K562 (cell line): ENCODE measurements around the gene E2F7. TPM values are rescaled to one million over a fixed set of nuclear protein-coding genes. Genes with fewer than 3 reads are reported as not detected.

Experiments used
- ATF7 ChIP-seq: fragments of 450-650 bp; IDR thresholded peaks from 2 replicates; pipeline ENCODE4 v1.7.1; 2014; ENCODE audit warnings: mild to moderate bottlenecking, moderate library complexity
- BDP1 ChIP-seq: IDR thresholded peaks from 3 replicates; pipeline ENCODE4 v1.6.1; 2011; ENCODE audit not compliant: insufficient read length, insufficient read depth
- CC2D1A ChIP-seq: fragments of 450-650 bp; IDR thresholded peaks from 2 replicates; pipeline ENCODE4 v1.6.1; 2017; ENCODE audit warnings: mild to moderate bottlenecking
- ETV1 ChIP-seq: fragments of 450-650 bp; conservative IDR thresholded peaks from 2 replicates; pipeline ENCODE4 v1.6.1; 2016; ENCODE audit warnings: missing genetic modification characterization, control low read depth, low read depth, missing compliant biosample characterization
- MAZ ChIP-seq, 2 experiments: fragments of 450-650 bp in 1 of 2; sonication (generic) in 1 of 2; formaldehyde crosslinking; IDR thresholded peaks in 1 of 2; conservative IDR thresholded peaks in 1 of 2; 2 replicates each; pipeline versions ENCODE4 v1.4.0 to v1.5.0; 2020; ENCODE audit warnings: mild to moderate bottlenecking in 1 of 2, missing genetic modification reagents in 1 of 2
- MECOM ChIP-seq: fragments of 250-450 bp; sonication (Bioruptor Pico); IDR thresholded peaks from 2 replicates; pipeline ENCODE4 v1.8.0; 2022; ENCODE audit warnings: inconsistent platforms
- MEF2A ChIP-seq: IDR thresholded peaks from 2 replicates; pipeline ENCODE4 v1.6.1; 2011; ENCODE audit warnings: low read depth, mild to moderate bottlenecking, low read length, moderate library complexity; ENCODE audit not compliant: control insufficient read depth
- PHF21A ChIP-seq: fragments of 450-650 bp; IDR thresholded peaks from 2 replicates; pipeline ENCODE4 v1.6.1; 2017; ENCODE audit warnings: low read depth, borderline replicate concordance
- POLR2H ChIP-seq: IDR thresholded peaks from 2 replicates; pipeline ENCODE4 v1.6.1; 2016; ENCODE audit warnings: missing genetic modification characterization, low read depth, mild to moderate bottlenecking, control low read depth, missing compliant biosample characterization, moderate library complexity
- PRPF4 ChIP-seq: fragments of 200-400 bp; formaldehyde crosslinking; IDR thresholded peaks from one replicate; pipeline ENCODE4 v1.6.1; 2017; ENCODE audit warnings: low read length, low read depth, mild to moderate bottlenecking; ENCODE audit not compliant: insufficient read depth, poor library complexity, severe bottlenecking
- RAD21 ChIP-seq, 2 experiments: fragments of 250-450 bp in 1 of 2; fragments of 450-650 bp in 1 of 2; sonication (Bioruptor Pico) in 1 of 2; formaldehyde crosslinking in 1 of 2; IDR thresholded peaks in 1 of 2; conservative IDR thresholded peaks in 1 of 2; 2 replicates each; pipeline versions ENCODE4 v1.4.0 to v1.8.0; 2020 to 2022; ENCODE audit warnings: mild to moderate bottlenecking in 2 of 2, moderate library complexity in 1 of 2
- SMAD4 ChIP-seq: fragments of 250-450 bp; sonication (Bioruptor Pico); conservative IDR thresholded peaks from 2 replicates; pipeline ENCODE4 v1.8.0; 2021; ENCODE audit warnings: inconsistent platforms, mild to moderate bottlenecking, moderate library complexity
- TFAM ChIP-seq: fragments of 250-450 bp; sonication (Bioruptor Pico); conservative IDR thresholded peaks from 2 replicates; pipeline ENCODE4 v1.5.0; 2021; ENCODE audit warnings: mild to moderate bottlenecking, moderate library complexity
- TFE3 ChIP-seq: fragments of 450-650 bp; formaldehyde crosslinking; IDR thresholded peaks from 2 replicates; pipeline ENCODE4 v1.4.0; 2020; ENCODE audit warnings: mild to moderate bottlenecking, mixed read lengths
- ZNF140 ChIP-seq: fragments of 250-450 bp; sonication (Bioruptor Pico); IDR thresholded peaks from 2 replicates; pipeline ENCODE4 v1.8.0; 2021; ENCODE audit warnings: moderate library complexity, mild to moderate bottlenecking, inconsistent platforms
- ZNF212 ChIP-seq: fragments of 450-650 bp; formaldehyde crosslinking; IDR thresholded peaks from 2 replicates; pipeline ENCODE4 v1.4.0; 2020; ENCODE audit warnings: mild to moderate bottlenecking
- ZNF23 ChIP-seq: fragments of 250-450 bp; sonication (Bioruptor Pico); IDR thresholded peaks from 2 replicates; pipeline ENCODE4 v1.4.0; 2020; ENCODE audit warnings: mild to moderate bottlenecking
- ZNF589 ChIP-seq: fragments of 200-800 bp; sonication (Bioruptor generic); IDR thresholded peaks from 2 replicates; pipeline ENCODE4 v1.6.1; 2016; ENCODE audit warnings: low read depth, missing genetic modification characterization, missing compliant biosample characterization
- ZSCAN32 ChIP-seq: fragments of 450-650 bp; formaldehyde crosslinking; IDR thresholded peaks from 2 replicates; pipeline ENCODE4 v1.4.0; 2020; ENCODE audit warnings: mild to moderate bottlenecking, moderate library complexity
- polyA plus RNA-seq, 8 experiments: library from polyadenylated mRNA; depleted of rRNA in 4 of 8; stranded (reverse) in 5 of 8; unstranded in 3 of 8; fragments of >200 nt; fragmentation: Nextera tagmentation in 2 of 8; fragmentation: Illumina TruSeq in 1 of 8; extraction: Ambion mirVana in 2 of 8; extraction: Trizol in 1 of 8; gene quantifications; 2 replicates each; pipeline versions ENCODE4 v1.2.1 to v1.2.3, GENCODE V29; 2011 to 2014; ENCODE audit warnings: inconsistent platforms in 1 of 8, missing spikeins in 1 of 8
- total RNA-seq, 7 experiments: library from RNA; depleted of rRNA in 6 of 7; stranded (reverse); fragments of >200 nt in 6 of 7; fragmentation: Illumina TruSeq in 2 of 7; extraction: Trizol in 2 of 7; gene quantifications; 2 replicates each; pipeline versions ENCODE4 v1.2.1 to v1.2.3, GENCODE V29; 2011 to 2021; ENCODE audit warnings: low replicate concordance in 1 of 7

Gene E2F7
- total and polyA plus RNA-seq, 9 of the 15 experiments (the other 6 are each of a cell fraction or from before 2014, with no cell fraction given), result 3.4 to 13.6 (median 8.1) TPM

DNA sequence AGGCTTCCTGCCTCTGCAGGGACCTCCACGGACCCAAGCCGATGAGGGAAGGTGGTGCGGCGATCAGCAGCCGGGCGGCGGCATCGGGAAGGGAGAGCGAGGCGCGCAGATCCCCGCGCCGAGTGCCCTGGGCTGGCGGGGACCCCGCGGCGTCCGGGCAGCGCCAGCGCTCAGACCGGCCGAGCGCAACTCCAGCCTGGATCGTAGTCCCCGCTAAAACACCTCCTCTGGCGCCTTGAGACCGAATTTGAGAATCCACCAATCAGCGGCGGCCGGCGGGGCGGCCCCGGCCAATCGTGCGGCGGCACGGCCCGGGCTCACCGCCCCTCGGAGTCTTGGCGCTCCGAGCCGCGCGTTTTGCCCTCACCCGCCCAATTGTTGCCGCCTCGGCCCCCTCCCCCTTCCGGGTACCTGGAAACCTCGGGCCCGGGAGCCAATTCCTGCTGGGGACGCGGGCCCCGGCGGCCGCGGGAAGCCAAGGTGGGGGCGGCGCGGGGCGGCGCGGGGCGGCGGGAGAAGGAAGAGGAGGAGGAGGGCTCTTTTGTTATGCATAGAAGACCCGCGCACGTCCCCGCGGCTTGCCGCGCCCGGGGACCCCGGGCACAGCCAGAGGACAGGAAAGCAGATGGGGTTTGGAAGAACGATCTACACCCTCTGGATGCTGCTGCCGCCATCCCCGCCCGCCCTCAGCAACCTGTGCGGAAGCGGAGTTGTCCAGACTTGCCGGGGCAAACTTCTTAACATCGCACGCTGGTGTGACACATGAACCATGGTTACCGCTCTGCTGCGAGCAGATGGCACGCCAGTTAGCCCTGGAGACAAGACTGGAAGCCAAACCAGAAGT, at the start of gene E2F7 (continued):
- TF ChIP-seq ATF7 (0 out of 2 replicates have a peak, but pooled peaks have one; percentile 46), ZNF589 (CRISPR knock-in tag) (no peak), POLR2H (tag) (peak; percentile 73), MAZ (CRISPR knock-in tag; conservative IDR thresholded peaks at IDR 0.05 in 1 of 2, IDR thresholded peaks at IDR 0.05 in 1 of 2) (peak; percentile 61 to 82), TFE3 (CRISPR knock-in tag) (no peak), SMAD4 (CRISPR knock-in tag) (peak; percentile 48), RAD21 (CRISPR knock-in tag; conservative IDR thresholded peaks at IDR 0.05 in 1 of 2, IDR thresholded peaks at IDR 0.05 in 1 of 2) (no peak), ZNF140 (CRISPR knock-in tag) (no peak), ZNF23 (CRISPR knock-in tag) (no peak), PHF21A (no peak), MEF2A (no peak), ZSCAN32 (CRISPR knock-in tag) (no peak), BDP1 (no peak), PRPF4 (no peak), CC2D1A (no peak), ETV1 (tag) (no peak), TFAM (CRISPR knock-in tag) (no peak), MECOM (CRISPR knock-in tag) (no peak), ZNF212 (CRISPR knock-in tag) (no peak)
